K562 (cell line): ENCODE measurements around the gene HSPB7. TPM values are rescaled to one million over a fixed set of nuclear protein-coding genes. Genes with fewer than 3 reads are reported as not detected.

Experiments used
- CREB1 ChIP-seq, 2 experiments: sonication (generic) in 1 of 2; formaldehyde crosslinking in 1 of 2; IDR thresholded peaks; 2 replicates each; pipeline versions ENCODE4 v1.6.1 to v1.8.0; 2012 to 2022; ENCODE audit warnings: inconsistent platforms in 1 of 2, mild to moderate bottlenecking in 1 of 2, missing genetic modification reagents in 1 of 2, moderate library complexity in 1 of 2
- DPF2 ChIP-seq: fragments of 450-650 bp; IDR thresholded peaks from 2 replicates; pipeline ENCODE4 v1.6.1; 2016
- HDGF ChIP-seq: fragments of 450-650 bp; IDR thresholded peaks from 2 replicates; pipeline ENCODE4 v1.6.1; 2016
- OTX1 ChIP-seq: fragments of 450-650 bp; formaldehyde crosslinking; IDR thresholded peaks from 2 replicates; pipeline ENCODE4 v1.4.0; 2022; ENCODE audit warnings: mild to moderate bottlenecking
- POLR2AphosphoS5 ChIP-seq: IDR thresholded peaks from 2 replicates; pipeline ENCODE4 v1.6.1; 2011; ENCODE audit warnings: mild to moderate bottlenecking, low read depth, low read length, moderate library complexity; ENCODE audit not compliant: control insufficient read depth, insufficient read depth
- RBM25 ChIP-seq: fragments of 200-400 bp; formaldehyde crosslinking; IDR thresholded peaks from 2 replicates; pipeline ENCODE4 v1.6.1; 2018; ENCODE audit warnings: low read length, low read depth, moderate library complexity; ENCODE audit not compliant: severe bottlenecking
- SIX5 ChIP-seq, 2 experiments: IDR thresholded peaks; 2 replicates each; pipeline ENCODE4 v1.6.1; 2011; ENCODE audit warnings: low read length in 2 of 2, borderline replicate concordance in 1 of 2, low read depth in 1 of 2, mild to moderate bottlenecking in 1 of 2, moderate library complexity in 1 of 2; ENCODE audit not compliant: insufficient read depth in 1 of 2
- SMAD2 ChIP-seq: fragments of 150-350 bp; IDR thresholded peaks from 2 replicates; pipeline ENCODE4 v1.6.1; 2014; ENCODE audit warnings: low read depth, mild to moderate bottlenecking, low read length
- SMARCB1 ChIP-seq: IDR thresholded peaks from 2 replicates; pipeline ENCODE4 v1.6.1; 2011; ENCODE audit warnings: improper control_type of control experiment, low read depth; ENCODE audit not compliant: insufficient read length
- ZBTB8A ChIP-seq: fragments of 450-650 bp; IDR thresholded peaks from 2 replicates; pipeline ENCODE4 v1.6.1; 2018; ENCODE audit warnings: mild to moderate bottlenecking, moderate library complexity; ENCODE audit not compliant: partially characterized antibody
- ZKSCAN1 ChIP-seq: fragments of 150-350 bp; IDR thresholded peaks from 2 replicates; pipeline ENCODE4 v1.6.1; 2016; ENCODE audit warnings: low read depth, low read length
- polyA plus RNA-seq, 8 experiments: library from polyadenylated mRNA; depleted of rRNA in 4 of 8; stranded (reverse) in 5 of 8; unstranded in 3 of 8; fragments of >200 nt; fragmentation: Nextera tagmentation in 2 of 8; fragmentation: Illumina TruSeq in 1 of 8; extraction: Ambion mirVana in 2 of 8; extraction: Trizol in 1 of 8; gene quantifications; 2 replicates each; pipeline versions ENCODE4 v1.2.1 to v1.2.3, GENCODE V29; 2011 to 2014; ENCODE audit warnings: inconsistent platforms in 1 of 8, missing spikeins in 1 of 8
- total RNA-seq, 7 experiments: library from RNA; depleted of rRNA in 6 of 7; stranded (reverse); fragments of >200 nt in 6 of 7; fragmentation: Illumina TruSeq in 2 of 7; extraction: Trizol in 2 of 7; gene quantifications; 2 replicates each; pipeline versions ENCODE4 v1.2.1 to v1.2.3, GENCODE V29; 2011 to 2021; ENCODE audit warnings: low replicate concordance in 1 of 7
- TF ChIP-seq, protein P1 (sequence below): fragments of 450-650 bp; formaldehyde crosslinking; conservative IDR thresholded peaks from 2 replicates; pipeline ENCODE4 v1.4.0; 2022; ENCODE audit warnings: mild to moderate bottlenecking, missing genetic modification characterization
- TF ChIP-seq, protein P2 (sequence below): sonication (generic); formaldehyde crosslinking; IDR thresholded peaks from 2 replicates; pipeline ENCODE4 v1.8.0; 2023; ENCODE audit warnings: mild to moderate bottlenecking, missing genetic modification reagents
- TF ChIP-seq, protein P3 (sequence below): fragments of 250-450 bp; sonication (Bioruptor Pico); IDR thresholded peaks from 2 replicates; pipeline ENCODE4 v1.8.0; 2022; ENCODE audit warnings: inconsistent platforms

The HSPB7 gene
- total and polyA plus RNA-seq, 9 of the 15 experiments (the other 6 are each of a cell fraction or from before 2014, with no cell fraction given): 0.05 to 0.19 (median 0.07) TPM; not detected in 6

DNA sequence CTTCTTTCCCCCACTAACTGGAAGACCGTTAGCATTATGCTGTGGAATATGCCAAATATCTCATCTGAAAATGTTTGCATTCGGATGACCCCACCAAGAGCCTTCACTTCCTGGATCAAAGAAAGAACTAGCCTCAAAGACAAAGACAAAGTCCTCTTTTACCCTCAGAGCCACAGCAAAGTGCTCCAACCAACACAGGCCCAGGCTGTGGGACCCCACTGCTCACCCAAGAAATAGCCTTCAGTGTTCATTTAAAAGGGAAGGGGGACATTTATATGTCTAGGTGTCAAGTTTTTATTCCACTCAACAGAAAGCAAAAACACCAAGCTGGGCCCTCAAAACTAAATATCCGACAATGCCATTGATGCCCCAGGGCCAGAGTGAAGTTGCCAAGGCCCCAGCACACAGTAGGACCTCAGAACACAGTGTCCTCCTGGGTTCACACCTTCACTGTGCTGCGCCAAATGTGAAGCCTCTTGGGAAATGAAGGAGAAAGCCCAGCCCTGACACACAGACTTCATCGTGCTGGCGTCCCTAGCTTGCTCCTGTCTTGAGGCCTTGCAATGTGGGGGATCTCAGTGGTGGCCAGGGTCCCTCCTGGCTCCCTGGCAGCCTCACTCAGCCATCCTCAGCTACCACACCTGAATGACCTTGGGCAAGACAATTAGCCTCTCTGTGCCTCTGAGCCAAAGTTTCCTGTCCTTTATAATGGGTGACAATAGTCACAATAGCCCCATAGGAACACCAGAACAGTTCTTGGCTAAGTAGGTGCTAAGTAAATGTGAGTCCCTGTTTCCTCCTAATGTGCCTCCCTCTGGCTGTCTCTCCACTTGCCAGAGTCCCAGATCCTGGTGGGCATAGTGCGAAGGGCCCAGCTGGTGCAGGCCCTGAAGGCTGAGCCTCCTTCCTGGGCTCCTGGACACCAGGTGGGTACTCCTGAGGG is 37.0 kb upstream of the HSPB7 start (continued):
- TF ChIP-seq, protein P1, sequence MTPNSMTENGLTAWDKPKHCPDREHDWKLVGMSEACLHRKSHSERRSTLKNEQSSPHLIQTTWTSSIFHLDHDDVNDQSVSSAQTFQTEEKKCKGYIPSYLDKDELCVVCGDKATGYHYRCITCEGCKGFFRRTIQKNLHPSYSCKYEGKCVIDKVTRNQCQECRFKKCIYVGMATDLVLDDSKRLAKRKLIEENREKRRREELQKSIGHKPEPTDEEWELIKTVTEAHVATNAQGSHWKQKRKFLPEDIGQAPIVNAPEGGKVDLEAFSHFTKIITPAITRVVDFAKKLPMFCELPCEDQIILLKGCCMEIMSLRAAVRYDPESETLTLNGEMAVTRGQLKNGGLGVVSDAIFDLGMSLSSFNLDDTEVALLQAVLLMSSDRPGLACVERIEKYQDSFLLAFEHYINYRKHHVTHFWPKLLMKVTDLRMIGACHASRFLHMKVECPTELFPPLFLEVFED (CRISPR knock-in tag): 0 out of 2 replicates have a peak, but pooled peaks have one; percentile 21
- peak; percentile 55 for TF ChIP-seq RBM25
- TF ChIP-seq HDGF: no peak
- peak; percentile 98 for TF ChIP-seq ZKSCAN1
- no peak for TF ChIP-seq POLR2AphosphoS5
- TF ChIP-seq, protein P2, sequence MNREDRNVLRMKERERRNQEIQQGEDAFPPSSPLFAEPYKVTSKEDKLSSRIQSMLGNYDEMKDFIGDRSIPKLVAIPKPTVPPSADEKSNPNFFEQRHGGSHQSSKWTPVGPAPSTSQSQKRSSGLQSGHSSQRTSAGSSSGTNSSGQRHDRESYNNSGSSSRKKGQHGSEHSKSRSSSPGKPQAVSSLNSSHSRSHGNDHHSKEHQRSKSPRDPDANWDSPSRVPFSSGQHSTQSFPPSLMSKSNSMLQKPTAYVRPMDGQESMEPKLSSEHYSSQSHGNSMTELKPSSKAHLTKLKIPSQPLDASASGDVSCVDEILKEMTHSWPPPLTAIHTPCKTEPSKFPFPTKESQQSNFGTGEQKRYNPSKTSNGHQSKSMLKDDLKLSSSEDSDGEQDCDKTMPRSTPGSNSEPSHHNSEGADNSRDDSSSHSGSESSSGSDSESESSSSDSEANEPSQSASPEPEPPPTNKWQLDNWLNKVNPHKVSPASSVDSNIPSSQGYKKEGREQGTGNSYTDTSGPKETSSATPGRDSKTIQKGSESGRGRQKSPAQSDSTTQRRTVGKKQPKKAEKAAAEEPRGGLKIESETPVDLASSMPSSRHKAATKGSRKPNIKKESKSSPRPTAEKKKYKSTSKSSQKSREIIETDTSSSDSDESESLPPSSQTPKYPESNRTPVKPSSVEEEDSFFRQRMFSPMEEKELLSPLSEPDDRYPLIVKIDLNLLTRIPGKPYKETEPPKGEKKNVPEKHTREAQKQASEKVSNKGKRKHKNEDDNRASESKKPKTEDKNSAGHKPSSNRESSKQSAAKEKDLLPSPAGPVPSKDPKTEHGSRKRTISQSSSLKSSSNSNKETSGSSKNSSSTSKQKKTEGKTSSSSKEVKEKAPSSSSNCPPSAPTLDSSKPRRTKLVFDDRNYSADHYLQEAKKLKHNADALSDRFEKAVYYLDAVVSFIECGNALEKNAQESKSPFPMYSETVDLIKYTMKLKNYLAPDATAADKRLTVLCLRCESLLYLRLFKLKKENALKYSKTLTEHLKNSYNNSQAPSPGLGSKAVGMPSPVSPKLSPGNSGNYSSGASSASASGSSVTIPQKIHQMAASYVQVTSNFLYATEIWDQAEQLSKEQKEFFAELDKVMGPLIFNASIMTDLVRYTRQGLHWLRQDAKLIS (CRISPR knock-in tag): 0 out of 2 replicates have a peak, but pooled peaks have one; percentile 51
- no peak for TF ChIP-seq SMAD2
- no peak for TF ChIP-seq ZBTB8A
- TF ChIP-seq CREB1 (IDR thresholded peaks at IDR 0.05): no peak
- TF ChIP-seq CREB1 (CRISPR knock-in tag; IDR thresholded peaks at IDR 0.05): 0 out of 2 replicates have a peak, but pooled peaks have one; percentile 31
- no peak for TF ChIP-seq SIX5 (IDR thresholded peaks at IDR 0.05; ENCODE audit: borderline replicate concordance in 1 of 2, insufficient read depth in 1 of 2, low read depth in 1 of 2, low read length in 2 of 2)
- no peak for TF ChIP-seq DPF2
- no peak for TF ChIP-seq OTX1 (CRISPR knock-in tag)
- TF ChIP-seq SMARCB1: peak; percentile 7
- TF ChIP-seq, protein P3, sequence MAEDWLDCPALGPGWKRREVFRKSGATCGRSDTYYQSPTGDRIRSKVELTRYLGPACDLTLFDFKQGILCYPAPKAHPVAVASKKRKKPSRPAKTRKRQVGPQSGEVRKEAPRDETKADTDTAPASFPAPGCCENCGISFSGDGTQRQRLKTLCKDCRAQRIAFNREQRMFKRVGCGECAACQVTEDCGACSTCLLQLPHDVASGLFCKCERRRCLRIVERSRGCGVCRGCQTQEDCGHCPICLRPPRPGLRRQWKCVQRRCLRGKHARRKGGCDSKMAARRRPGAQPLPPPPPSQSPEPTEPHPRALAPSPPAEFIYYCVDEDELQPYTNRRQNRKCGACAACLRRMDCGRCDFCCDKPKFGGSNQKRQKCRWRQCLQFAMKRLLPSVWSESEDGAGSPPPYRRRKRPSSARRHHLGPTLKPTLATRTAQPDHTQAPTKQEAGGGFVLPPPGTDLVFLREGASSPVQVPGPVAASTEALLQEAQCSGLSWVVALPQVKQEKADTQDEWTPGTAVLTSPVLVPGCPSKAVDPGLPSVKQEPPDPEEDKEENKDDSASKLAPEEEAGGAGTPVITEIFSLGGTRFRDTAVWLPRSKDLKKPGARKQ (CRISPR knock-in tag): no peak
